H9 (cell line): ENCODE results near the gene SLC12A5. TPM values are rescaled to one million over a fixed set of nuclear protein-coding genes. Genes with fewer than 3 reads are reported as not detected.

Experiments used
- DNase-seq: peaks from one replicate; pipeline ENCODE4 v3.0.0-alpha.2; 2017
- H2AFZ ChIP-seq: one replicate; pipeline ENCODE4 v1.6.1; 2013; ENCODE audit warnings: mild to moderate bottlenecking, low read length, control low read depth, moderate library complexity
- H2AK5ac ChIP-seq: 2 replicates; pipeline ENCODE4 v1.6.1; 2013; ENCODE audit warnings: low read length, control low read depth, mixed read lengths; ENCODE audit not compliant: insufficient read length
- H2BK120ac ChIP-seq: one replicate; pipeline ENCODE4 v1.6.1; 2013; ENCODE audit warnings: low read depth, mild to moderate bottlenecking, low read length, control low read depth, inconsistent platforms; ENCODE audit not compliant: poor library complexity, severe bottlenecking
- H2BK12ac ChIP-seq: 2 replicates; pipeline ENCODE4 v1.6.1; 2013; ENCODE audit warnings: low read length, control low read depth, mixed read lengths, low read depth; ENCODE audit not compliant: insufficient read length
- H2BK15ac ChIP-seq: 2 replicates; pipeline ENCODE4 v1.6.1; 2013; ENCODE audit warnings: low read depth, low read length, control low read depth
- H2BK20ac ChIP-seq: one replicate; pipeline ENCODE4 v1.6.1; 2013; ENCODE audit warnings: low read depth, mild to moderate bottlenecking, low read length, control low read depth, inconsistent platforms; ENCODE audit not compliant: poor library complexity, severe bottlenecking
- H2BK5ac ChIP-seq: 2 replicates; pipeline ENCODE4 v1.6.1; 2013; ENCODE audit warnings: low read length, control low read depth, mixed read lengths; ENCODE audit not compliant: insufficient read length
- H3K14ac ChIP-seq: 2 replicates; pipeline ENCODE4 v1.6.1; 2013; ENCODE audit warnings: low read length, control low read depth; ENCODE audit not compliant: insufficient read depth
- H3K18ac ChIP-seq: 2 replicates; pipeline ENCODE4 v1.6.1; 2013; ENCODE audit warnings: low read depth, mild to moderate bottlenecking, mixed read lengths, low read length, control low read depth; ENCODE audit not compliant: insufficient read length
- H3K23ac ChIP-seq: 2 replicates; pipeline ENCODE4 v1.6.1; 2013; ENCODE audit warnings: low read length, control low read depth, mixed read lengths, low read depth; ENCODE audit not compliant: insufficient read length
- H3K23me2 ChIP-seq: 2 replicates; pipeline ENCODE4 v1.6.1; 2013; ENCODE audit warnings: low read depth, mild to moderate bottlenecking, mixed read lengths, low read length, control low read depth; ENCODE audit not compliant: insufficient read length, poor library complexity, severe bottlenecking
- H3K27ac ChIP-seq: 2 replicates; pipeline ENCODE4 v1.5.1; 2013; ENCODE audit warnings: low read length, control low read depth, mixed read lengths, low read depth; ENCODE audit not compliant: insufficient read length
- H3K27me3 ChIP-seq: 2 replicates; pipeline ENCODE4 v1.6.1; 2013; ENCODE audit warnings: low read length, control low read depth, inconsistent platforms; ENCODE audit not compliant: insufficient read depth
- H3K4ac ChIP-seq: 2 replicates; pipeline ENCODE4 v1.6.1; 2013; ENCODE audit warnings: low read depth, mild to moderate bottlenecking, control low read depth, inconsistent platforms, low read length, moderate library complexity
- H3K4me1 ChIP-seq: 2 replicates; pipeline ENCODE4 v1.6.1; 2013; ENCODE audit warnings: low read length, control low read depth, inconsistent platforms; ENCODE audit not compliant: insufficient read depth
- H3K4me2 ChIP-seq: 2 replicates; pipeline ENCODE4 v1.6.1; 2013; ENCODE audit warnings: low read length, control low read depth, mixed read lengths; ENCODE audit not compliant: insufficient read length, insufficient read depth
- H3K56ac ChIP-seq: 2 replicates; pipeline ENCODE4 v1.6.1; 2013; ENCODE audit warnings: low read depth, mild to moderate bottlenecking, mixed read lengths, low read length, control low read depth; ENCODE audit not compliant: insufficient read length
- H3K79me1 ChIP-seq: 2 replicates; pipeline ENCODE4 v1.6.1; 2013; ENCODE audit warnings: low read depth, mild to moderate bottlenecking, moderate library complexity, low read length, control low read depth, inconsistent platforms; ENCODE audit not compliant: insufficient read depth, poor library complexity, severe bottlenecking
- H3K79me2 ChIP-seq: 2 replicates; pipeline ENCODE4 v1.6.1; 2013; ENCODE audit warnings: low read length, control low read depth, inconsistent platforms; ENCODE audit not compliant: insufficient read depth
- H3K9ac ChIP-seq: 2 replicates; pipeline ENCODE4 v1.6.1; 2013; ENCODE audit warnings: low read length, control low read depth, mixed read lengths; ENCODE audit not compliant: insufficient read length; ENCODE audit errors: extremely low read depth
- H3K9me3 ChIP-seq: one replicate; pipeline ENCODE4 v1.6.1; 2013; ENCODE audit warnings: low read depth, low read length, inconsistent platforms; ENCODE audit not compliant: control insufficient read depth
- H3T11ph ChIP-seq: one replicate; pipeline ENCODE4 v1.6.1; 2013; ENCODE audit warnings: mild to moderate bottlenecking, low read length, control low read depth, inconsistent platforms
- H4K20me1 ChIP-seq: one replicate; pipeline ENCODE4 v1.6.1; 2013; ENCODE audit not compliant: control insufficient read depth, insufficient read length, insufficient read depth
- H4K5ac ChIP-seq: 2 replicates; pipeline ENCODE4 v1.6.1; 2013; ENCODE audit warnings: low read depth, mild to moderate bottlenecking, mixed read lengths, low read length, control low read depth; ENCODE audit not compliant: insufficient read length
- H4K8ac ChIP-seq: replicated peaks from 2 replicates; pipeline ENCODE4 v1.6.1; 2013; ENCODE audit warnings: low read length, control low read depth, mixed read lengths, low read depth; ENCODE audit not compliant: insufficient read length
- H4K91ac ChIP-seq: 2 replicates; pipeline ENCODE4 v1.6.1; 2013; ENCODE audit warnings: low read depth, mild to moderate bottlenecking, moderate library complexity, mixed read lengths, low read length, control low read depth; ENCODE audit not compliant: insufficient read length
- H3K27ac Mint-ChIP-seq, 3 experiments: 2 replicates in 2 of 3; 3 replicates in 1 of 3; pipeline ENCODE4 v1.8.0; 2020 to 2021; ENCODE audit warnings: mixed read lengths in 3 of 3, mild to moderate bottlenecking in 1 of 3, moderate library complexity in 1 of 3
- H3K27me3 Mint-ChIP-seq: 2 replicates; pipeline ENCODE4 v1.8.0; 2021; ENCODE audit warnings: low read depth, mild to moderate bottlenecking, moderate library complexity, mixed read lengths
- H3K36me3 Mint-ChIP-seq, 3 experiments: 2 replicates in 2 of 3; 3 replicates in 1 of 3; pipeline ENCODE4 v1.8.0; 2020 to 2021; ENCODE audit warnings: low read depth in 3 of 3, mixed read lengths in 3 of 3; ENCODE audit not compliant: insufficient read depth in 1 of 3
- H3K4me1 Mint-ChIP-seq, 2 experiments: 2 replicates each; pipeline ENCODE4 v1.8.0; 2020; ENCODE audit warnings: mixed read lengths in 2 of 2
- H3K4me3 Mint-ChIP-seq, 2 experiments: 2 replicates in 1 of 2; 3 replicates in 1 of 2; pipeline ENCODE4 v1.8.0; 2020 to 2021; ENCODE audit warnings: mild to moderate bottlenecking in 2 of 2, mixed read lengths in 2 of 2, moderate library complexity in 1 of 2
- H3K9me3 Mint-ChIP-seq, 2 experiments: 2 replicates in 1 of 2; 3 replicates in 1 of 2; pipeline ENCODE4 v1.8.0; 2020; ENCODE audit warnings: mild to moderate bottlenecking in 2 of 2, mixed read lengths in 2 of 2, moderate library complexity in 1 of 2
- CTCF ChIP-seq: fragments of 200-600 bp; sonication (generic); conservative IDR thresholded peaks from 3 replicates; pipeline ENCODE4 v1.8.0; 2021; ENCODE audit warnings: antibody characterized with exemption, mild to moderate bottlenecking
- WGBS: extraction: QIAGEN DNeasy Blood & Tissue Kit; methylation state at CpG from one replicate; pipeline ENCODE4 v1.1.7; 2013; ENCODE audit warnings: missing lambda C conversion rate, low lambda C conversion rate, mixed read lengths; ENCODE audit not compliant: insufficient read length; ENCODE audit errors: extremely low coverage; 5-methylcytosine and 5-hydroxymethylcytosine counted together
- total RNA-seq: library from RNA; stranded (reverse); gene quantifications from 2 replicates; pipeline ENCODE4 v1.2.1, GENCODE V29; 2021

The SLC12A5 gene
- total RNA-seq, 1 experiment from 2014 or later = 8.7 TPM

DNA sequence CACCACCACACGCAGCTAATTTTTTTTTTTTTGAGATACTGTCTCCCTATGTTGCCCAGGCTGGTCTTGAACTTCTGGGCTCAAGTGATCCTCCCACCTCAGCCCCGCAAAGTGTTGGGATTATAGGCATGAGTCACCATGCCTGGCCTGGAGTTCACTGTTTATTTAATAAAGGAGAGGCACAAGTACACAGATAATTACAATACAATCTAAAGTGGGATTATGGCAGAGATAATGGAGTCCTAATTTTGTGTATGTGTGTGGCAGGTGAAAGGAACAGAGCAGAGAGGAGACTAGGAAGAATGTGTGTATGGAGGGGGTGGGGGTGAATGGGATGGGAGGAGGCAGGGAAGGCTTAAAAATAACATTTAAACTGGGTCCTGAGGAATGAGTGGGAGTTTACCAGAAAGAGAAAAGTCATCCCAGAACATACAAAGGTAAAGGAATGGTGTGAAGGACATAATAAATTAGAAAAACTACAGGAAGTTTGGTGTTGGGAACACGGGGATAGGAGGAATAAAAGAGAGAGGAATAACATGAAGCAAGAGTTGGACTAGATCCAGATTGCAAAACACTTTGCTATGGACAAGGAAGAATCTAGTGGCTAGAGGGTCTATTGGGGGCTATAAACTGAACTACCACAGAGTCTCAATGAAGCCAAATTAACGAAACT, 56.3 kb downstream of the SLC12A5 start:
- no peaks in the 10 kb centered on the region for H3K27me3 Mint-ChIP-seq
- Histone ChIP-seq H3K23ac (no peak overlapping the region), H3K9me3 (no peaks in the 10 kb centered on the region), H3K27ac (no peak overlapping the region), H2BK12ac (no peak overlapping the region), H3K79me1 (peaks cover 12% of the 10 kb centered on the region), H2BK5ac (no peak overlapping the region), H3K27me3 (no peaks in the 10 kb centered on the region), H2BK20ac (no peak overlapping the region), H3T11ph (no peak overlapping the region), H3K4me2 (no peak overlapping the region), H2BK15ac (no peak overlapping the region), H4K20me1 (no peaks in the 10 kb centered on the region), H3K4ac (no peak overlapping the region), H2BK120ac (no peak overlapping the region), H2AFZ (no peak overlapping the region), H3K18ac (no peak overlapping the region), H4K91ac (no peak overlapping the region), H3K4me1 (peaks cover 2% of the 10 kb centered on the region; the same call in 1 of the 2 replicates), H3K79me2 (peaks cover 38% of the 10 kb centered on the region; the same call in 1 of the 2 replicates), H3K56ac (no peak overlapping the region), H3K14ac (no peak overlapping the region), H3K9ac (no peak overlapping the region), H4K8ac (no peak overlapping the region), H3K23me2 (peaks cover 9% of the 10 kb centered on the region), H2AK5ac (no peak overlapping the region), H4K5ac (no peak overlapping the region)
- no peaks in the 10 kb centered on the region for H3K36me3 Mint-ChIP-seq
- no peak overlapping the region; a peak in 1 of 5 replicates for H3K4me3 Mint-ChIP-seq
- no peak for DNase-seq
- H3K9me3 Mint-ChIP-seq = no peaks in the 10 kb centered on the region
- H3K27ac Mint-ChIP-seq = no peak overlapping the region; a peak in 1 of 7 replicates
- no CpG with 5 or more reads among the region's 4 CpGs for WGBS
- no peak for TF ChIP-seq CTCF
- H3K4me1 Mint-ChIP-seq = peaks cover 39 to 45% of the 10 kb centered on the region in 2 experiments
